NT2/D1 (cell line): ENCODE data around the gene SAFB.

Experiments
- YY1 ChIP-seq: IDR thresholded peaks from 2 replicates; pipeline ENCODE4 v1.6.1; 2011; ENCODE audit not compliant: insufficient read length, insufficient read depth
- ZNF274 ChIP-seq: IDR thresholded peaks from 2 replicates; pipeline ENCODE4 v1.6.1; 2011; ENCODE audit warnings: mild to moderate bottlenecking, low read depth, low read length

- TF ChIP-seq ZNF274 = no peak
- TF ChIP-seq YY1 = no peak
These were observed 878 bp upstream of the SAFB start for GRCh38 chr19:5621945-5622464.
